ENCODE measurements around the gene IL5RA. TPM values are rescaled to one million over a fixed set of nuclear protein-coding genes. Genes with fewer than 3 reads are reported as not detected.

Gene IL5RA
- total RNA-seq, 1 experiment from 2014 or later = not detected

GRCh38 chr3:3101660-3102458 is 8.3 kb downstream of the IL5RA start:
- CTCF ChIA-PET = no interaction called here
- intact Hi-C loops (cut with micrococcal nuclease) = no loop called here
- TF ChIP-seq ATF3 (IDR thresholded peaks at IDR 0.05) = no peak
- H3K36me3 ChIP-seq (ENCODE audit: control insufficient read depth in 1 of 2, insufficient read depth in 2 of 2, low read length in 2 of 2) = no peaks in the 10 kb centered on the region
- no peaks in the 10 kb centered on the region for H3K9me2 ChIP-seq (ENCODE audit: insufficient read depth)
- no peak for DNase-seq (ENCODE audit: low read depth, low spot score)
- no peaks in the 10 kb centered on the region for H3K9me3 ChIP-seq (ENCODE audit: control insufficient read depth in 1 of 2, insufficient read depth in 1 of 2, low read depth in 1 of 2, low read length in 2 of 2)
- POLR2A ChIA-PET = no interaction called here
- no peaks in the 10 kb centered on the region for H3K4me1 ChIP-seq (ENCODE audit: control insufficient read depth in 1 of 2, insufficient read depth in 2 of 2, low read length in 2 of 2)
- H2AFZ ChIP-seq (ENCODE audit: low read depth, low read length, poor library complexity, severe bottlenecking) = no peak overlapping the region
- H3K79me2 ChIP-seq (ENCODE audit: insufficient read depth, low read length) = no peaks in the 10 kb centered on the region
- no peak overlapping the region for H3K27ac ChIP-seq (ENCODE audit: low read depth, low read length)
- peaks cover 19% of the 10 kb centered on the region for H3K27me3 ChIP-seq (ENCODE audit: insufficient read depth, low read length)
- H3K9ac ChIP-seq (ENCODE audit: low read length) = no peak overlapping the region
- BruUV-seq (replicated peaks) = no TSS peak
- H4K20me1 ChIP-seq (ENCODE audit: insufficient read depth) = no peaks in the 10 kb centered on the region
- no peak overlapping the region for H3K4me2 ChIP-seq (ENCODE audit: low read length)
- RAD21 ChIA-PET (ENCODE audit: low non-redundant PET in 1 of 2, low total read pairs in 2 of 2, uncharacterized antibody in 2 of 2, unreplicated experiment in 2 of 2) = no interaction called here
- no peak overlapping the region for H3K4me3 ChIP-seq (replicated peaks in 1 of 2; ENCODE audit: low read depth in 1 of 2, low read length in 2 of 2)
- ATAC-seq = no peak

DNA sequence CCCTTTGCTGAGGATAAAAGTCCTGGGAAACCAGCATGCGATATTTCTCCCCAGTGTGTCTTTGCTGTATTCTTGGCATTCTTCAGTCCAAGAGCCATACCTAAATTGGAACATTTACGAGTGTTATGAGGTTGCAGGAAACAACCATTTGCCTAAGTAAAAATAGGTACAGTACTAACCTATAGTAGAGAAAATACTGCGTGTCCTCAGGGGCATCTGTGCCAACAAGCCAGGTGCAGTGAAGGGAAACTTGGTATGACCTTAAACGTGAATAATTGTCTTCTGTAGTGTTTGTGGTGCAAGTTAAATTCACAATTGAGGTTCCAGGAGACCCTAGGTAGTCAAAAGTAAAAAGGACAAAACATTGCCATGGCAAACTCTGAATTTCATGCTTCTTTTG is 12.2 kb downstream of the IL5RA start:
- H3K27ac ChIP-seq (ENCODE audit: low read depth, low read length) = no peak overlapping the region
- H3K4me2 ChIP-seq (ENCODE audit: low read length) = no peak overlapping the region
- TF ChIP-seq ATF3 (IDR thresholded peaks at IDR 0.05) (no peak), ZFX (IDR thresholded peaks at IDR 0.05) (no peak), EGR1 (IDR thresholded peaks at IDR 0.05; ENCODE audit: low read depth) (no peak), SIN3A (IDR thresholded peaks at IDR 0.05; ENCODE audit: low read depth) (no peak), YY1 (IDR thresholded peaks at IDR 0.05; ENCODE audit: extremely low read depth, insufficient replicate concordance, low read depth, low read length) (no peak), POLR2A (IDR thresholded peaks at IDR 0.05; ENCODE audit: borderline replicate concordance, extremely low read depth, insufficient read depth, insufficient read length) (no peak), RAD21 (IDR thresholded peaks at IDR 0.05; ENCODE audit: low read depth) (no peak), POLR2AphosphoS5 (IDR thresholded peaks at IDR 0.05; ENCODE audit: low read depth, low read length) (no peak), EZH2phosphoT487 (IDR thresholded peaks at IDR 0.05; ENCODE audit: borderline replicate concordance) (no peak), SRF (IDR thresholded peaks at IDR 0.05; ENCODE audit: low read depth) (no peak), CTCF (IDR thresholded peaks at IDR 0.05 in 2 of 3, conservative IDR thresholded peaks at IDR 0.05 in 1 of 3; ENCODE audit: borderline replicate concordance in 1 of 3, insufficient read depth in 1 of 3, low read depth in 2 of 3, low read length in 2 of 3) (no peak), JUND (IDR thresholded peaks at IDR 0.05) (no peak), EZH2 (IDR thresholded peaks at IDR 0.05) (no peak), MAX (IDR thresholded peaks at IDR 0.05) (no peak), ZNF274 (IDR thresholded peaks at IDR 0.05; ENCODE audit: low read depth, low read length) (no peak), CBX3 (IDR thresholded peaks at IDR 0.05; ENCODE audit: low read depth) (no peak)
- TF ChIP-seq, protein P1, sequence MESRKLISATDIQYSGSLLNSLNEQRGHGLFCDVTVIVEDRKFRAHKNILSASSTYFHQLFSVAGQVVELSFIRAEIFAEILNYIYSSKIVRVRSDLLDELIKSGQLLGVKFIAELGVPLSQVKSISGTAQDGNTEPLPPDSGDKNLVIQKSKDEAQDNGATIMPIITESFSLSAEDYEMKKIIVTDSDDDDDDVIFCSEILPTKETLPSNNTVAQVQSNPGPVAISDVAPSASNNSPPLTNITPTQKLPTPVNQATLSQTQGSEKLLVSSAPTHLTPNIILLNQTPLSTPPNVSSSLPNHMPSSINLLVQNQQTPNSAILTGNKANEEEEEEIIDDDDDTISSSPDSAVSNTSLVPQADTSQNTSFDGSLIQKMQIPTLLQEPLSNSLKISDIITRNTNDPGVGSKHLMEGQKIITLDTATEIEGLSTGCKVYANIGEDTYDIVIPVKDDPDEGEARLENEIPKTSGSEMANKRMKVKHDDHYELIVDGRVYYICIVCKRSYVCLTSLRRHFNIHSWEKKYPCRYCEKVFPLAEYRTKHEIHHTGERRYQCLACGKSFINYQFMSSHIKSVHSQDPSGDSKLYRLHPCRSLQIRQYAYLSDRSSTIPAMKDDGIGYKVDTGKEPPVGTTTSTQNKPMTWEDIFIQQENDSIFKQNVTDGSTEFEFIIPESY (IDR thresholded peaks at IDR 0.05; ENCODE audit: extremely low read depth, insufficient replicate concordance, low read length) = no peak
- no peak overlapping the region for H2AFZ ChIP-seq (ENCODE audit: low read depth, low read length, poor library complexity, severe bottlenecking)
- ATAC-seq (no peak), DNase-seq (ENCODE audit: low read depth, low spot score) (no peak)
- no peaks in the 10 kb centered on the region for H3K79me2 ChIP-seq (ENCODE audit: insufficient read depth, low read length)
- RAD21 ChIA-PET (ENCODE audit: low non-redundant PET in 1 of 2, low total read pairs in 2 of 2, uncharacterized antibody in 2 of 2, unreplicated experiment in 2 of 2) = no interaction called here
- peaks cover 24% of the 10 kb centered on the region for H3K27me3 ChIP-seq (ENCODE audit: insufficient read depth, low read length)
- no peaks in the 10 kb centered on the region for H3K9me2 ChIP-seq (ENCODE audit: insufficient read depth)
- CTCF ChIA-PET = no interaction called here
- H3K4me1 ChIP-seq (ENCODE audit: control insufficient read depth in 1 of 2, insufficient read depth in 2 of 2, low read length in 2 of 2) = no peaks in the 10 kb centered on the region
- H3K9ac ChIP-seq (ENCODE audit: low read length) = no peak overlapping the region
- intact Hi-C loops (cut with micrococcal nuclease) = no loop called here
- no peaks in the 10 kb centered on the region for H3K36me3 ChIP-seq (ENCODE audit: control insufficient read depth in 1 of 2, insufficient read depth in 2 of 2, low read length in 2 of 2)
- H3K9me3 ChIP-seq (ENCODE audit: control insufficient read depth in 1 of 2, insufficient read depth in 1 of 2, low read depth in 1 of 2, low read length in 2 of 2) = no peaks in the 10 kb centered on the region
- POLR2A ChIA-PET = no interaction called here
- H3K4me3 ChIP-seq (replicated peaks in 1 of 2; ENCODE audit: low read depth in 1 of 2, low read length in 2 of 2) = no peak overlapping the region
- H4K20me1 ChIP-seq (ENCODE audit: insufficient read depth) = no peaks in the 10 kb centered on the region
- no TSS peak for BruUV-seq (replicated peaks)
